K562 (cell line): ENCODE data around the gene C1orf167. TPM values are rescaled to one million over a fixed set of nuclear protein-coding genes. Genes with fewer than 3 reads are reported as not detected.
A peak's percentile ranks its signal among the peaks of the same experiment; 100 is the strongest.

Experiments
- AFF1 ChIP-seq, 2 experiments: fragments of 450-650 bp; IDR thresholded peaks; 2 replicates each; pipeline ENCODE4 v1.6.1; 2018; ENCODE audit warnings: mild to moderate bottlenecking in 2 of 2, low read depth in 1 of 2; ENCODE audit not compliant: partially characterized antibody in 2 of 2
- ARID2 ChIP-seq: fragments of 450-650 bp; IDR thresholded peaks from 2 replicates; pipeline ENCODE4 v1.6.1; 2017; ENCODE audit warnings: antibody characterized with exemption, mild to moderate bottlenecking
- CBX3 ChIP-seq, 2 experiments: IDR thresholded peaks; 1 replicate in 1 of 2; 2 replicates in 1 of 2; pipeline ENCODE4 v1.6.1; 2012; ENCODE audit warnings: inconsistent platforms in 2 of 2, low read length in 2 of 2, borderline replicate concordance in 1 of 2, control low read depth in 1 of 2
- CXXC5 ChIP-seq: fragments of 250-450 bp; sonication (Bioruptor Pico); IDR thresholded peaks from 2 replicates; pipeline ENCODE4 v1.8.0; 2022; ENCODE audit warnings: inconsistent platforms, mild to moderate bottlenecking, moderate library complexity
- FOXP1 ChIP-seq: sonication (generic); formaldehyde crosslinking; IDR thresholded peaks from 2 replicates; pipeline ENCODE4 v1.8.0; 2022; ENCODE audit warnings: mild to moderate bottlenecking, missing genetic modification reagents
- GTF2A2 ChIP-seq: IDR thresholded peaks from 2 replicates; pipeline ENCODE4 v1.6.1; 2016; ENCODE audit warnings: mild to moderate bottlenecking, missing genetic modification characterization, missing compliant biosample characterization
- HINFP ChIP-seq: fragments of 450-650 bp; conservative IDR thresholded peaks from 2 replicates; pipeline ENCODE4 v1.6.1; 2016; ENCODE audit warnings: missing genetic modification characterization, low read depth, mild to moderate bottlenecking, control low read depth, missing compliant biosample characterization
- MBD2 ChIP-seq: sonication (generic); IDR thresholded peaks from 2 replicates; pipeline ENCODE4 v1.6.1; 2016; ENCODE audit warnings: low read depth, borderline replicate concordance
- ZEB2 ChIP-seq: fragments of 450-650 bp; IDR thresholded peaks from 2 replicates; pipeline ENCODE4 v1.6.1; 2016
- ZNF239 ChIP-seq: fragments of 250-450 bp; sonication (Bioruptor Pico); IDR thresholded peaks from 2 replicates; pipeline ENCODE4 v1.4.0; 2020; ENCODE audit warnings: mild to moderate bottlenecking
- ZNF24 ChIP-seq: fragments of 450-650 bp; IDR thresholded peaks from 2 replicates; pipeline ENCODE4 v1.6.1; 2016
- ZNF778 ChIP-seq: fragments of 450-650 bp; formaldehyde crosslinking; IDR thresholded peaks from 2 replicates; pipeline ENCODE4 v1.4.0; 2020; ENCODE audit warnings: mild to moderate bottlenecking, moderate library complexity
- polyA plus RNA-seq, 8 experiments: library from polyadenylated mRNA; depleted of rRNA in 4 of 8; stranded (reverse) in 5 of 8; unstranded in 3 of 8; fragments of >200 nt; fragmentation: Nextera tagmentation in 2 of 8; fragmentation: Illumina TruSeq in 1 of 8; extraction: Ambion mirVana in 2 of 8; extraction: Trizol in 1 of 8; gene quantifications; 2 replicates each; pipeline versions ENCODE4 v1.2.1 to v1.2.3, GENCODE V29; 2011 to 2014; ENCODE audit warnings: inconsistent platforms in 1 of 8, missing spikeins in 1 of 8
- total RNA-seq, 7 experiments: library from RNA; depleted of rRNA in 6 of 7; stranded (reverse); fragments of >200 nt in 6 of 7; fragmentation: Illumina TruSeq in 2 of 7; extraction: Trizol in 2 of 7; gene quantifications; 2 replicates each; pipeline versions ENCODE4 v1.2.1 to v1.2.3, GENCODE V29; 2011 to 2021; ENCODE audit warnings: low replicate concordance in 1 of 7
- TF ChIP-seq, protein P1 (sequence below), 2 experiments: fragments of 450-650 bp; formaldehyde crosslinking in 1 of 2; IDR thresholded peaks; 2 replicates each; pipeline versions ENCODE4 v1.4.0 to v1.6.1; 2014 to 2020; ENCODE audit warnings: mild to moderate bottlenecking in 2 of 2, borderline replicate concordance in 1 of 2, low read depth in 1 of 2
- TF ChIP-seq, protein P2 (sequence below): fragments of 450-650 bp; IDR thresholded peaks from 2 replicates; pipeline ENCODE4 v1.6.1; 2016

C1orf167 gene
- total and polyA plus RNA-seq, 9 of the 15 experiments (the other 6 are each of a cell fraction or from before 2014, with no cell fraction given), result 0.22 to 0.86 (median 0.31) TPM; not detected in 2

GRCh38 chr1:11757047-11757446 lies 4.9 kb upstream of the C1orf167 start (continued):
- TF ChIP-seq, protein P1, sequence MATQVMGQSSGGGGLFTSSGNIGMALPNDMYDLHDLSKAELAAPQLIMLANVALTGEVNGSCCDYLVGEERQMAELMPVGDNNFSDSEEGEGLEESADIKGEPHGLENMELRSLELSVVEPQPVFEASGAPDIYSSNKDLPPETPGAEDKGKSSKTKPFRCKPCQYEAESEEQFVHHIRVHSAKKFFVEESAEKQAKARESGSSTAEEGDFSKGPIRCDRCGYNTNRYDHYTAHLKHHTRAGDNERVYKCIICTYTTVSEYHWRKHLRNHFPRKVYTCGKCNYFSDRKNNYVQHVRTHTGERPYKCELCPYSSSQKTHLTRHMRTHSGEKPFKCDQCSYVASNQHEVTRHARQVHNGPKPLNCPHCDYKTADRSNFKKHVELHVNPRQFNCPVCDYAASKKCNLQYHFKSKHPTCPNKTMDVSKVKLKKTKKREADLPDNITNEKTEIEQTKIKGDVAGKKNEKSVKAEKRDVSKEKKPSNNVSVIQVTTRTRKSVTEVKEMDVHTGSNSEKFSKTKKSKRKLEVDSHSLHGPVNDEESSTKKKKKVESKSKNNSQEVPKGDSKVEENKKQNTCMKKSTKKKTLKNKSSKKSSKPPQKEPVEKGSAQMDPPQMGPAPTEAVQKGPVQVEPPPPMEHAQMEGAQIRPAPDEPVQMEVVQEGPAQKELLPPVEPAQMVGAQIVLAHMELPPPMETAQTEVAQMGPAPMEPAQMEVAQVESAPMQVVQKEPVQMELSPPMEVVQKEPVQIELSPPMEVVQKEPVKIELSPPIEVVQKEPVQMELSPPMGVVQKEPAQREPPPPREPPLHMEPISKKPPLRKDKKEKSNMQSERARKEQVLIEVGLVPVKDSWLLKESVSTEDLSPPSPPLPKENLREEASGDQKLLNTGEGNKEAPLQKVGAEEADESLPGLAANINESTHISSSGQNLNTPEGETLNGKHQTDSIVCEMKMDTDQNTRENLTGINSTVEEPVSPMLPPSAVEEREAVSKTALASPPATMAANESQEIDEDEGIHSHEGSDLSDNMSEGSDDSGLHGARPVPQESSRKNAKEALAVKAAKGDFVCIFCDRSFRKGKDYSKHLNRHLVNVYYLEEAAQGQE (IDR thresholded peaks at IDR 0.05; ENCODE audit: borderline replicate concordance), result no peak
- TF ChIP-seq, protein P1 (CRISPR knock-in tag; IDR thresholded peaks at IDR 0.05; ENCODE audit: low read depth), result no peak
- TF ChIP-seq MBD2 (no peak), ZNF24 (peak; percentile 93), FOXP1 (CRISPR knock-in tag) (no peak), CXXC5 (no peak), ZEB2 (0 out of 2 replicates have a peak, but pooled peaks have one; percentile 22), HINFP (tag) (no peak), GTF2A2 (tag) (no peak), ARID2 (no peak), ZNF778 (CRISPR knock-in tag) (no peak), ZNF239 (CRISPR knock-in tag) (no peak), CBX3 (IDR thresholded peaks at IDR 0.05; ENCODE audit: borderline replicate concordance in 1 of 2, low read length in 2 of 2) (peak in 1 of 2 experiments; percentile 100; a peak in 2 of 3 replicates), AFF1 (IDR thresholded peaks at IDR 0.05; ENCODE audit: low read depth in 1 of 2, partially characterized antibody in 2 of 2) (no peak)
- TF ChIP-seq, protein P2, sequence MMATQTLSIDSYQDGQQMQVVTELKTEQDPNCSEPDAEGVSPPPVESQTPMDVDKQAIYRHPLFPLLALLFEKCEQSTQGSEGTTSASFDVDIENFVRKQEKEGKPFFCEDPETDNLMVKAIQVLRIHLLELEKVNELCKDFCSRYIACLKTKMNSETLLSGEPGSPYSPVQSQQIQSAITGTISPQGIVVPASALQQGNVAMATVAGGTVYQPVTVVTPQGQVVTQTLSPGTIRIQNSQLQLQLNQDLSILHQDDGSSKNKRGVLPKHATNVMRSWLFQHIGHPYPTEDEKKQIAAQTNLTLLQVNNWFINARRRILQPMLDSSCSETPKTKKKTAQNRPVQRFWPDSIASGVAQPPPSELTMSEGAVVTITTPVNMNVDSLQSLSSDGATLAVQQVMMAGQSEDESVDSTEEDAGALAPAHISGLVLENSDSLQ, result peak; percentile 60
